H9 (cell line): ENCODE results near the gene MKRN2OS. TPM values are rescaled to one million over a fixed set of nuclear protein-coding genes. Genes with fewer than 3 reads are reported as not detected.

ENCODE experiments used
- DNase-seq: peaks from one replicate; pipeline ENCODE4 v3.0.0-alpha.2; 2017
- H2AFZ ChIP-seq: one replicate; pipeline ENCODE4 v1.6.1; 2013; ENCODE audit warnings: mild to moderate bottlenecking, low read length, control low read depth, moderate library complexity
- H2AK5ac ChIP-seq: 2 replicates; pipeline ENCODE4 v1.6.1; 2013; ENCODE audit warnings: low read length, control low read depth, mixed read lengths; ENCODE audit not compliant: insufficient read length
- H2BK120ac ChIP-seq: one replicate; pipeline ENCODE4 v1.6.1; 2013; ENCODE audit warnings: low read depth, mild to moderate bottlenecking, low read length, control low read depth, inconsistent platforms; ENCODE audit not compliant: poor library complexity, severe bottlenecking
- H2BK12ac ChIP-seq: 2 replicates; pipeline ENCODE4 v1.6.1; 2013; ENCODE audit warnings: low read length, control low read depth, mixed read lengths, low read depth; ENCODE audit not compliant: insufficient read length
- H2BK15ac ChIP-seq: 2 replicates; pipeline ENCODE4 v1.6.1; 2013; ENCODE audit warnings: low read depth, low read length, control low read depth
- H2BK20ac ChIP-seq: one replicate; pipeline ENCODE4 v1.6.1; 2013; ENCODE audit warnings: low read depth, mild to moderate bottlenecking, low read length, control low read depth, inconsistent platforms; ENCODE audit not compliant: poor library complexity, severe bottlenecking
- H2BK5ac ChIP-seq: 2 replicates; pipeline ENCODE4 v1.6.1; 2013; ENCODE audit warnings: low read length, control low read depth, mixed read lengths; ENCODE audit not compliant: insufficient read length
- H3K14ac ChIP-seq: 2 replicates; pipeline ENCODE4 v1.6.1; 2013; ENCODE audit warnings: low read length, control low read depth; ENCODE audit not compliant: insufficient read depth
- H3K18ac ChIP-seq: 2 replicates; pipeline ENCODE4 v1.6.1; 2013; ENCODE audit warnings: low read depth, mild to moderate bottlenecking, mixed read lengths, low read length, control low read depth; ENCODE audit not compliant: insufficient read length
- H3K23ac ChIP-seq: 2 replicates; pipeline ENCODE4 v1.6.1; 2013; ENCODE audit warnings: low read length, control low read depth, mixed read lengths, low read depth; ENCODE audit not compliant: insufficient read length
- H3K23me2 ChIP-seq: 2 replicates; pipeline ENCODE4 v1.6.1; 2013; ENCODE audit warnings: low read depth, mild to moderate bottlenecking, mixed read lengths, low read length, control low read depth; ENCODE audit not compliant: insufficient read length, poor library complexity, severe bottlenecking
- H3K27ac ChIP-seq: 2 replicates; pipeline ENCODE4 v1.5.1; 2013; ENCODE audit warnings: low read length, control low read depth, mixed read lengths, low read depth; ENCODE audit not compliant: insufficient read length
- H3K27me3 ChIP-seq: 2 replicates; pipeline ENCODE4 v1.6.1; 2013; ENCODE audit warnings: low read length, control low read depth, inconsistent platforms; ENCODE audit not compliant: insufficient read depth
- H3K4ac ChIP-seq: 2 replicates; pipeline ENCODE4 v1.6.1; 2013; ENCODE audit warnings: low read depth, mild to moderate bottlenecking, control low read depth, inconsistent platforms, low read length, moderate library complexity
- H3K4me1 ChIP-seq: 2 replicates; pipeline ENCODE4 v1.6.1; 2013; ENCODE audit warnings: low read length, control low read depth, inconsistent platforms; ENCODE audit not compliant: insufficient read depth
- H3K4me2 ChIP-seq: 2 replicates; pipeline ENCODE4 v1.6.1; 2013; ENCODE audit warnings: low read length, control low read depth, mixed read lengths; ENCODE audit not compliant: insufficient read length, insufficient read depth
- H3K56ac ChIP-seq: 2 replicates; pipeline ENCODE4 v1.6.1; 2013; ENCODE audit warnings: low read depth, mild to moderate bottlenecking, mixed read lengths, low read length, control low read depth; ENCODE audit not compliant: insufficient read length
- H3K79me1 ChIP-seq: 2 replicates; pipeline ENCODE4 v1.6.1; 2013; ENCODE audit warnings: low read depth, mild to moderate bottlenecking, moderate library complexity, low read length, control low read depth, inconsistent platforms; ENCODE audit not compliant: insufficient read depth, poor library complexity, severe bottlenecking
- H3K79me2 ChIP-seq: 2 replicates; pipeline ENCODE4 v1.6.1; 2013; ENCODE audit warnings: low read length, control low read depth, inconsistent platforms; ENCODE audit not compliant: insufficient read depth
- H3K9ac ChIP-seq: 2 replicates; pipeline ENCODE4 v1.6.1; 2013; ENCODE audit warnings: low read length, control low read depth, mixed read lengths; ENCODE audit not compliant: insufficient read length; ENCODE audit errors: extremely low read depth
- H3K9me3 ChIP-seq: one replicate; pipeline ENCODE4 v1.6.1; 2013; ENCODE audit warnings: low read depth, low read length, inconsistent platforms; ENCODE audit not compliant: control insufficient read depth
- H3T11ph ChIP-seq: one replicate; pipeline ENCODE4 v1.6.1; 2013; ENCODE audit warnings: mild to moderate bottlenecking, low read length, control low read depth, inconsistent platforms
- H4K20me1 ChIP-seq: one replicate; pipeline ENCODE4 v1.6.1; 2013; ENCODE audit not compliant: control insufficient read depth, insufficient read length, insufficient read depth
- H4K5ac ChIP-seq: 2 replicates; pipeline ENCODE4 v1.6.1; 2013; ENCODE audit warnings: low read depth, mild to moderate bottlenecking, mixed read lengths, low read length, control low read depth; ENCODE audit not compliant: insufficient read length
- H4K8ac ChIP-seq: replicated peaks from 2 replicates; pipeline ENCODE4 v1.6.1; 2013; ENCODE audit warnings: low read length, control low read depth, mixed read lengths, low read depth; ENCODE audit not compliant: insufficient read length
- H4K91ac ChIP-seq: 2 replicates; pipeline ENCODE4 v1.6.1; 2013; ENCODE audit warnings: low read depth, mild to moderate bottlenecking, moderate library complexity, mixed read lengths, low read length, control low read depth; ENCODE audit not compliant: insufficient read length
- H3K27ac Mint-ChIP-seq, 3 experiments: 2 replicates in 2 of 3; 3 replicates in 1 of 3; pipeline ENCODE4 v1.8.0; 2020 to 2021; ENCODE audit warnings: mixed read lengths in 3 of 3, mild to moderate bottlenecking in 1 of 3, moderate library complexity in 1 of 3
- H3K27me3 Mint-ChIP-seq: 2 replicates; pipeline ENCODE4 v1.8.0; 2021; ENCODE audit warnings: low read depth, mild to moderate bottlenecking, moderate library complexity, mixed read lengths
- H3K36me3 Mint-ChIP-seq, 3 experiments: 2 replicates in 2 of 3; 3 replicates in 1 of 3; pipeline ENCODE4 v1.8.0; 2020 to 2021; ENCODE audit warnings: low read depth in 3 of 3, mixed read lengths in 3 of 3; ENCODE audit not compliant: insufficient read depth in 1 of 3
- H3K4me1 Mint-ChIP-seq, 2 experiments: 2 replicates each; pipeline ENCODE4 v1.8.0; 2020; ENCODE audit warnings: mixed read lengths in 2 of 2
- H3K4me3 Mint-ChIP-seq, 2 experiments: 2 replicates in 1 of 2; 3 replicates in 1 of 2; pipeline ENCODE4 v1.8.0; 2020 to 2021; ENCODE audit warnings: mild to moderate bottlenecking in 2 of 2, mixed read lengths in 2 of 2, moderate library complexity in 1 of 2
- H3K9me3 Mint-ChIP-seq, 2 experiments: 2 replicates in 1 of 2; 3 replicates in 1 of 2; pipeline ENCODE4 v1.8.0; 2020; ENCODE audit warnings: mild to moderate bottlenecking in 2 of 2, mixed read lengths in 2 of 2, moderate library complexity in 1 of 2
- WGBS: extraction: QIAGEN DNeasy Blood & Tissue Kit; methylation state at CpG from one replicate; pipeline ENCODE4 v1.1.7; 2013; ENCODE audit warnings: missing lambda C conversion rate, low lambda C conversion rate, mixed read lengths; ENCODE audit not compliant: insufficient read length; ENCODE audit errors: extremely low coverage; 5-methylcytosine and 5-hydroxymethylcytosine counted together
- total RNA-seq: library from RNA; stranded (reverse); gene quantifications from 2 replicates; pipeline ENCODE4 v1.2.1, GENCODE V29; 2021
- TF ChIP-seq, protein P1 (sequence below): fragments of 200-600 bp; sonication (generic); conservative IDR thresholded peaks from 3 replicates; pipeline ENCODE4 v1.8.0; 2021; ENCODE audit warnings: antibody characterized with exemption, mild to moderate bottlenecking

MKRN2OS gene
- total RNA-seq, 1 experiment from 2014 or later, result 0.44 TPM

DNA sequence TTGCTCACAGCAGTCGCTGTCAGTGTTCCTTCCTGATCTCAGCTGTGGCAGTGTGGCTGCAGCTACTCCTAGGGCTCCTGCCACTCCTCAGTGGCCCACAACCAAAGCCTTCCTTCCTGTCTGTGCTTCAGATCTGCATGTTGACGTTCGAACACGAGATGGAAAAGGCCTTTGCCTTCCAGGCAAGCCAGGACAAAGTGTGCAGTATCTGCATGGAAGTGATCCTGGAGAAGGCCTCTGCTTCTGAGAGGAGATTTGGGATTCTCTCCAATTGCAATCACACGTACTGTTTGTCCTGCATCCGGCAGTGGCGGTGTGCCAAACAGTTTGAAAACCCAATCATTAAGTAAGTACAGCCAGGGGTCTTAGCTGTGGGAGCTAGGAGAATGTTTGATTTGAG is 29.4 kb upstream of the MKRN2OS start:
- H2AFZ ChIP-seq, result no peak overlapping the region
- no peak overlapping the region for H4K5ac ChIP-seq
- no peak overlapping the region for H3T11ph ChIP-seq
- no peaks in the 10 kb centered on the region for H3K9me3 Mint-ChIP-seq
- H3K9ac ChIP-seq, result no peak overlapping the region
- no peak overlapping the region for H3K18ac ChIP-seq
- H3K27me3 Mint-ChIP-seq, result no peaks in the 10 kb centered on the region
- no peak overlapping the region for H2BK5ac ChIP-seq
- peaks cover 56 to 90% (median 85%) of the 10 kb centered on the region in 3 experiments; a peak in 6 of 7 replicates for H3K36me3 Mint-ChIP-seq
- no peak overlapping the region for H2BK12ac ChIP-seq
- TF ChIP-seq, protein P1, sequence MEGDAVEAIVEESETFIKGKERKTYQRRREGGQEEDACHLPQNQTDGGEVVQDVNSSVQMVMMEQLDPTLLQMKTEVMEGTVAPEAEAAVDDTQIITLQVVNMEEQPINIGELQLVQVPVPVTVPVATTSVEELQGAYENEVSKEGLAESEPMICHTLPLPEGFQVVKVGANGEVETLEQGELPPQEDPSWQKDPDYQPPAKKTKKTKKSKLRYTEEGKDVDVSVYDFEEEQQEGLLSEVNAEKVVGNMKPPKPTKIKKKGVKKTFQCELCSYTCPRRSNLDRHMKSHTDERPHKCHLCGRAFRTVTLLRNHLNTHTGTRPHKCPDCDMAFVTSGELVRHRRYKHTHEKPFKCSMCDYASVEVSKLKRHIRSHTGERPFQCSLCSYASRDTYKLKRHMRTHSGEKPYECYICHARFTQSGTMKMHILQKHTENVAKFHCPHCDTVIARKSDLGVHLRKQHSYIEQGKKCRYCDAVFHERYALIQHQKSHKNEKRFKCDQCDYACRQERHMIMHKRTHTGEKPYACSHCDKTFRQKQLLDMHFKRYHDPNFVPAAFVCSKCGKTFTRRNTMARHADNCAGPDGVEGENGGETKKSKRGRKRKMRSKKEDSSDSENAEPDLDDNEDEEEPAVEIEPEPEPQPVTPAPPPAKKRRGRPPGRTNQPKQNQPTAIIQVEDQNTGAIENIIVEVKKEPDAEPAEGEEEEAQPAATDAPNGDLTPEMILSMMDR, result no peak
- no peak overlapping the region for H3K27ac Mint-ChIP-seq
- no peaks in the 10 kb centered on the region for H3K9me3 ChIP-seq
- no peaks in the 10 kb centered on the region for H3K23me2 ChIP-seq
- no peak overlapping the region for H3K27ac ChIP-seq
- no peaks in the 10 kb centered on the region for H3K79me2 ChIP-seq
- H3K14ac ChIP-seq, result no peak overlapping the region
- no peak overlapping the region for H2BK15ac ChIP-seq
- no peak for DNase-seq
- H2BK120ac ChIP-seq, result no peak overlapping the region
- H3K4me1 ChIP-seq, result no peaks in the 10 kb centered on the region
- no peak overlapping the region for H3K56ac ChIP-seq
- H3K27me3 ChIP-seq, result no peaks in the 10 kb centered on the region
- WGBS, result no CpG with 5 or more reads among the region's 7 CpGs
- no peak overlapping the region for H3K4me3 Mint-ChIP-seq
- no peak overlapping the region for H2AK5ac ChIP-seq
- H4K91ac ChIP-seq, result no peak overlapping the region
- no peaks in the 10 kb centered on the region for H3K79me1 ChIP-seq
- peaks cover 2% of the 10 kb centered on the region for H4K20me1 ChIP-seq
- no peaks in the 10 kb centered on the region for H3K4me1 Mint-ChIP-seq
- no peak overlapping the region for H3K4me2 ChIP-seq
- no peak overlapping the region for H3K23ac ChIP-seq
- no peak overlapping the region for H2BK20ac ChIP-seq
- no peak overlapping the region for H4K8ac ChIP-seq
- H3K4ac ChIP-seq, result no peak overlapping the region
